B cell (primary cell): ENCODE results near the gene PHLPP1. TPM values are rescaled to one million over a fixed set of nuclear protein-coding genes. Genes with fewer than 3 reads are reported as not detected.

Source experiments
- ATAC-seq: fragments of 200-7000 bp; cut with Tn5 transposase; one replicate; pipeline ENCODE4 v1.10.0; 2021; ENCODE audit warnings: low read depth, mild to moderate bottlenecking, moderate number of reproducible peaks, moderate library complexity
- CTCF ChIA-PET: fragments of 350-600 bp; sonication (Branson Sonifier 250); formaldehyde crosslinking; loops from one replicate; lab custom pipeline; 2021; ENCODE audit warnings: antibody characterized with exemption, inconsistent platforms; lab: Charles Lee
- POLR2A ChIA-PET: fragments of 350-600 bp; sonication (Branson Sonifier 250); formaldehyde crosslinking; loops from one replicate; lab custom pipeline; 2021; ENCODE audit warnings: antibody characterized with exemption; lab: Charles Lee
- DNase-seq: peaks from one replicate; pipeline ENCODE4 v3.0.0; 2013
- H2AFZ ChIP-seq: 2 replicates; pipeline ENCODE4 v1.6.1; 2012; ENCODE audit warnings: mild to moderate bottlenecking, low read depth, low read length; ENCODE audit not compliant: insufficient read depth, poor library complexity, severe bottlenecking
- H3K27ac ChIP-seq, 2 donors: 1 replicate in 1 of 2; 2 replicates in 1 of 2; pipeline ENCODE4 v1.5.1; 2012 to 2013; ENCODE audit warnings: low read length in 2 of 2, mild to moderate bottlenecking in 2 of 2, moderate library complexity in 1 of 2
- H3K27me3 ChIP-seq, 4 experiments: fragments of 200-600 bp in 1 of 4; sonication (generic) in 1 of 4; replicated peaks in 1 of 4; 1 replicate in 2 of 4; 2 replicates in 2 of 4; pipeline versions ENCODE4 v1.6.1 to v1.7.0; 2013 to 2016; ENCODE audit warnings: low read length in 3 of 4, mild to moderate bottlenecking in 2 of 4, mixed read lengths in 1 of 4, moderate library complexity in 1 of 4; ENCODE audit not compliant: insufficient read depth in 4 of 4, control insufficient read depth in 3 of 4; ENCODE audit errors: control extremely low read depth in 1 of 4
- H3K36me3 ChIP-seq, 2 experiments: replicated peaks in 1 of 2; 1 replicate in 1 of 2; 2 replicates in 1 of 2; pipeline versions ENCODE4 v1.6.1 to v1.7.1; 2013; ENCODE audit warnings: low read length in 1 of 2; ENCODE audit not compliant: insufficient read depth in 2 of 2, control insufficient read depth in 1 of 2; ENCODE audit errors: control extremely low read depth in 1 of 2, extremely low read depth in 1 of 2
- H3K4me1 ChIP-seq, 2 donors: fragments of 200-600 bp in 1 of 2; sonication (generic) in 1 of 2; 1 replicate in 1 of 2; 2 replicates in 1 of 2; pipeline versions ENCODE4 v1.5.1 to v1.6.1; 2013 to 2017; ENCODE audit warnings: low read length in 2 of 2; ENCODE audit not compliant: control insufficient read depth in 2 of 2, insufficient read depth in 2 of 2
- H3K4me2 ChIP-seq: replicated peaks from 2 replicates; pipeline ENCODE3; 2012; ENCODE audit warnings: mild to moderate bottlenecking, low read depth, low read length; ENCODE audit not compliant: poor library complexity, severe bottlenecking
- H3K4me3 ChIP-seq, 5 experiments: fragments of 200-600 bp in 1 of 5; sonication (generic) in 1 of 5; 1 replicate in 3 of 5; 2 replicates in 2 of 5; pipeline versions ENCODE4 v1.5.1 to v1.7.0; 2011 to 2016; ENCODE audit warnings: low read length in 4 of 5, mild to moderate bottlenecking in 4 of 5, low read depth in 2 of 5, control low read depth in 1 of 5, moderate library complexity in 1 of 5; ENCODE audit not compliant: insufficient read depth in 1 of 5; ENCODE audit errors: control extremely low read depth in 1 of 5, extremely low read depth in 1 of 5
- H3K79me2 ChIP-seq: fragments of 200-600 bp; sonication (generic); one replicate; pipeline ENCODE4 v1.6.0; 2016; ENCODE audit warnings: low read length; ENCODE audit not compliant: control insufficient read depth, insufficient read depth
- H3K9ac ChIP-seq: fragments of 200-600 bp; sonication (generic); 2 replicates; pipeline ENCODE4 v1.6.1; 2017; ENCODE audit warnings: mild to moderate bottlenecking, low read length, moderate library complexity
- H3K9me3 ChIP-seq, 3 donors: one replicate each; pipeline versions ENCODE4 v1.6.1 to v1.7.1; 2013; ENCODE audit warnings: low read length in 2 of 3; ENCODE audit not compliant: control insufficient read depth in 2 of 3, insufficient read depth in 1 of 3; ENCODE audit errors: control extremely low read depth in 1 of 3
- H4K20me1 ChIP-seq: 2 replicates; pipeline ENCODE4 v1.6.0; 2012; ENCODE audit warnings: mild to moderate bottlenecking, low read length; ENCODE audit not compliant: insufficient read depth, control insufficient read depth, poor library complexity, severe bottlenecking
- H3K27ac Mint-ChIP-seq: one replicate; pipeline ENCODE4 v1.8.0; 2021; ENCODE audit warnings: mixed read lengths
- H3K27me3 Mint-ChIP-seq: one replicate; pipeline ENCODE4 v1.8.0; 2021; ENCODE audit warnings: mixed read lengths
- H3K4me1 Mint-ChIP-seq: one replicate; pipeline ENCODE4 v1.8.0; 2021; ENCODE audit warnings: mixed read lengths
- H3K4me3 Mint-ChIP-seq: one replicate; pipeline ENCODE4 v1.8.0; 2021; ENCODE audit warnings: mixed read lengths
- H3K9me3 Mint-ChIP-seq: one replicate; pipeline ENCODE4 v1.8.0; 2022; ENCODE audit warnings: mixed read lengths; ENCODE audit not compliant: insufficient read depth
- CTCF ChIP-seq: fragments of 200-600 bp; IDR thresholded peaks from one replicate; pipeline ENCODE4 v1.8.0; 2022; ENCODE audit warnings: antibody characterized with exemption, mild to moderate bottlenecking
- EZH2 ChIP-seq: IDR thresholded peaks from 2 replicates; pipeline ENCODE4 v1.6.1; 2012; ENCODE audit warnings: borderline replicate concordance, low read depth, mild to moderate bottlenecking, moderate library complexity, low read length; ENCODE audit not compliant: insufficient read depth, poor library complexity, severe bottlenecking
- WGBS: methylation state at CpG from one replicate; pipeline ENCODE4 v1.1.5; 2013; ENCODE audit warnings: missing lambda C conversion rate; ENCODE audit not compliant: insufficient coverage; 5-methylcytosine and 5-hydroxymethylcytosine counted together
- intact Hi-C: fragments of 100-400 bp; cut with micrococcal nuclease; formaldehyde crosslinking; loops from one replicate; pipeline ENCODE4 v1.10.0; 2022
- polyA plus RNA-seq: library from polyadenylated mRNA; depleted of rRNA; stranded (reverse); fragments of >200 nt; gene quantifications from 2 replicates; pipeline ENCODE4 v1.2.3, GENCODE V29; 2012
- total RNA-seq, 2 donors: library from RNA; stranded (reverse); fragments of 120-200 nt in 1 of 2; gene quantifications; 1 replicate in 1 of 2; 2 replicates in 1 of 2; pipeline versions ENCODE4 v1.2.3 to v1.2.4, GENCODE V29; 2013 to 2022

Gene PHLPP1
- total and polyA plus RNA-seq, 2 donors (not counting 1 experiment from before 2014, with no cell fraction given): 3.0 to 20.7 TPM

DNA sequence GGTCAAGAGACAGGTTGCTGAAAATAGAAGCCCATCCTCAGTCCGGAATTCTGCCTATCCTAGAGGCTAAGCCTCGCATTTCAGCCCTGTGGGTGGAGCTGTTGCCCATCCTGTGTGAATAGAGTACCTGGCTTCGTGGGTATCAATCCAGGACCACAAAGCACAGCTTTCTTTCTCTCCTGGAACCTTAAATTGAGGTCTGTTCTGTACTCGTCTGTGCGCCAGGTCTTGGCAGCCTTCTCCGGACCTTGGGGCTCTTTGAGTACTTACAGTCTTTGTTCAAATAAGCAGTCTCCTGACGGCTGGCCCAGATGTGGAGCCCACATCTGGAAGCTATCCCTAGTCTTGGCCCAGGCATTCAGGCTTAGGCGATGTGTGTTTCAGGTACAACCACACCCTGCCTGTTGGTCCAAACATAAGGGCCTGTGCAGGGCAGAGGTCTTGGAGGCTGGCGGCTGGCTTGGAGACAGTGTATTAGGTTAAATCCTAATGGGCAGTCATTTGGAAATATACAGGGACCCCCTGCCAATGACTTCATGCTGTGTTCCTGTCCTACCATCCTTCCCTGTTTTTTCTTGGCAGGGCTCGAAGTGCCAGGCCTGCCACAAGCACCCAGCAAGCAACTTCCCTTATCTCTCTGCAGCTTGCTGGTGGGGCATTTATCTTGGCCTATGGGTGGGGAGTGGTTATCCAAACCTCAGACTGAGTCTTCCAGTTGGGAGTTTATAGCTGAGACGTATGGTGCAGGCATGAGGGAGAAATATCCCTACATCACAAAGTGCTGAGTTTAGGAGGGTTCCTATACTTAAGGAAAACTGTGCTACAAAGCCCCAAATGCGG is 310.1 kb downstream of the PHLPP1 start:
- peaks cover 0 to 1% (median 0%) of the 10 kb centered on the region in 3 donors for H3K9me3 ChIP-seq
- Mint-ChIP-seq H3K27me3 (no peaks in the 10 kb centered on the region), H3K9me3 (no peaks in the 10 kb centered on the region), H3K4me3 (no peak overlapping the region), H3K4me1 (peaks cover 9% of the 10 kb centered on the region), H3K27ac (no peak overlapping the region)
- CTCF ChIA-PET: interaction anchor here (1.1 to 2.8 kb wide), 5 partner anchors 8 to 414 kb away, joined by 3 to 17 read pairs (median 5); no protein-coding TSS in a partner anchor
- ATAC-seq: no peak
- POLR2A ChIA-PET: no interaction called here
- no peak overlapping the region for H3K9ac ChIP-seq
- no peaks in the 10 kb centered on the region for H4K20me1 ChIP-seq
- no peak overlapping the region for H3K4me3 ChIP-seq
- H3K27me3 ChIP-seq: no peaks in the 10 kb centered on the region
- TF ChIP-seq EZH2: no peak
- TF ChIP-seq CTCF: no peak
- WGBS: 88% methylated on average over 8 of the region's 12 CpGs
- H3K36me3 ChIP-seq: no peaks in the 10 kb centered on the region
- H3K4me1 ChIP-seq: peaks cover 3 to 11% of the 10 kb centered on the region in 2 donors
- H3K79me2 ChIP-seq: no peaks in the 10 kb centered on the region
- no peak for DNase-seq
- H3K4me2 ChIP-seq: no peak overlapping the region
- intact Hi-C loops: no loop called here
- H3K27ac ChIP-seq: no peak overlapping the region
- no peak overlapping the region for H2AFZ ChIP-seq

DNA sequence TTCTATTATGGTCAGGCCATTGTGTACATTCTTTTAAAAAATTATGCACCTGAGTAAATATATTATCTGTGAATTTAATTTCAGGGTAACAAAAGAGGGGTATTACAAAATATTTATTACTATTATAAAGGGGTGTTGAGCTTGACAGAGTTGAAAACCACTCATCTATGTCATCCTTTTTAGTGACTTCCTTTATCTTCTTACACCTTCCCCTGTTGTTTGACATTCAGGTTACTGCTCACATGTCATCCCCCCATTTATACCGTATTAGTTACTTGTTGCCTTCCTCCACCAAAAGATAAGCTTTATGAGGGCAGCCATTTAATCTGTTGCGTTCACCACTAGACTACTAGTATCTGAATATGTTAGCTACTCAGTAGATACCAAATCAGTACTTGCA is 313.0 kb downstream of the PHLPP1 start:
- POLR2A ChIA-PET: no interaction called here
- no peak overlapping the region for H3K4me3 Mint-ChIP-seq
- peak; percentile 22 for DNase-seq
- no peaks in the 10 kb centered on the region for H4K20me1 ChIP-seq
- H3K4me1 ChIP-seq: peaks cover 3 to 11% of the 10 kb centered on the region in 2 donors
- H3K4me2 ChIP-seq: peak overlapping the region; percentile 18
- no peaks in the 10 kb centered on the region for H3K9me3 Mint-ChIP-seq
- no peak for ATAC-seq
- H3K9me3 ChIP-seq: peaks cover 0 to 1% (median 0%) of the 10 kb centered on the region in 3 donors
- peaks cover 9% of the 10 kb centered on the region for H3K4me1 Mint-ChIP-seq
- no peaks in the 10 kb centered on the region for H3K27me3 ChIP-seq
- CTCF ChIA-PET: interaction anchor here (1.1 to 1.6 kb wide), 2 partner anchors 12 to 411 kb away, joined by 3 to 9 read pairs; no protein-coding TSS in a partner anchor
- intact Hi-C loops: no loop called here
- no peak overlapping the region for H3K9ac ChIP-seq
- no peaks in the 10 kb centered on the region for H3K79me2 ChIP-seq
- H3K27ac ChIP-seq: no peak overlapping the region
- H3K27me3 Mint-ChIP-seq: no peaks in the 10 kb centered on the region
- no CpG with 5 or more reads among the region's 2 CpGs for WGBS
- TF ChIP-seq EZH2 (no peak), CTCF (no peak)
- no peaks in the 10 kb centered on the region for H3K36me3 ChIP-seq
- no peak overlapping the region for H3K27ac Mint-ChIP-seq
- H2AFZ ChIP-seq: peak overlapping the region; percentile 16
- H3K4me3 ChIP-seq: no peak overlapping the region
